Loucy (cell line): ENCODE measurements around the gene AVPR1B.

Experiments used
- H2AFZ ChIP-seq: fragments of 200-600 bp; sonication (generic); 2 replicates; pipeline ENCODE4 v1.6.0; 2016; ENCODE audit warnings: antibody characterized with exemption, mild to moderate bottlenecking, low read length, moderate library complexity
- H3F3A ChIP-seq: fragments of 200-600 bp; 2 replicates; pipeline ENCODE4 v1.6.0; 2016; ENCODE audit warnings: antibody characterized with exemption, low read depth, mild to moderate bottlenecking
- H3K27me3 ChIP-seq: fragments of 200-600 bp; sonication (generic); 2 replicates; pipeline ENCODE4 v1.6.1; 2014; ENCODE audit warnings: low read length, mild to moderate bottlenecking; ENCODE audit not compliant: insufficient read depth, poor library complexity, severe bottlenecking
- H3K36me3 ChIP-seq: fragments of 200-600 bp; sonication (generic); 2 replicates; pipeline ENCODE4 v1.6.1; 2016; ENCODE audit warnings: low read length; ENCODE audit not compliant: insufficient read depth
- H3K4me1 ChIP-seq: fragments of 200-600 bp; sonication (generic); 2 replicates; pipeline ENCODE4 v1.5.1; 2014; ENCODE audit warnings: low read length, mild to moderate bottlenecking; ENCODE audit not compliant: insufficient read depth, poor library complexity, severe bottlenecking
- H3K4me2 ChIP-seq: fragments of 200-600 bp; sonication (generic); 2 replicates; pipeline ENCODE4 v1.6.0; 2014; ENCODE audit warnings: antibody characterized with exemption, low read length, low read depth, mild to moderate bottlenecking; ENCODE audit not compliant: poor library complexity, severe bottlenecking
- H3K4me3 ChIP-seq: fragments of 200-600 bp; sonication (generic); 2 replicates; pipeline ENCODE4 v1.5.1; 2014; ENCODE audit warnings: low read length, mild to moderate bottlenecking, mixed read lengths; ENCODE audit not compliant: poor library complexity, severe bottlenecking
- H3K79me2 ChIP-seq: fragments of 200-600 bp; sonication (generic); 2 replicates; pipeline ENCODE4 v1.6.1; 2014; ENCODE audit warnings: low read length; ENCODE audit not compliant: insufficient read depth
- H3K9ac ChIP-seq: fragments of 200-600 bp; sonication (generic); 2 replicates; pipeline ENCODE4 v1.6.0; 2014; ENCODE audit warnings: mild to moderate bottlenecking, low read depth, low read length, moderate library complexity; ENCODE audit not compliant: poor library complexity, severe bottlenecking
- H3K9me2 ChIP-seq: fragments of 200-600 bp; sonication (generic); replicated peaks from 2 replicates; pipeline ENCODE4 v1.6.1; 2016; ENCODE audit warnings: low read depth, low read length, mixed read lengths
- H3K9me3 ChIP-seq: fragments of 200-600 bp; sonication (generic); 2 replicates; pipeline ENCODE4 v1.6.1; 2014; ENCODE audit warnings: mild to moderate bottlenecking, antibody characterized with exemption, low read length, low read depth; ENCODE audit not compliant: insufficient read depth
- H4K20me1 ChIP-seq: fragments of 200-600 bp; sonication (generic); 2 replicates; pipeline ENCODE4 v1.6.0; 2014; ENCODE audit warnings: antibody characterized with exemption, low read length, mild to moderate bottlenecking; ENCODE audit not compliant: insufficient read depth, poor library complexity, severe bottlenecking
- CTCF ChIP-seq: fragments of 200-600 bp; sonication (generic); conservative IDR thresholded peaks from 2 replicates; pipeline ENCODE4 v1.5.1; 2014; ENCODE audit warnings: mild to moderate bottlenecking, antibody characterized with exemption, low read length
- EZH2phosphoT487 ChIP-seq: fragments of 200-600 bp; IDR thresholded peaks from 2 replicates; pipeline ENCODE4 v1.6.1; 2018; ENCODE audit warnings: antibody characterized with exemption, mild to moderate bottlenecking, moderate library complexity, borderline replicate concordance

The AVPR1B gene

GRCh38 chr1:206128196-206128595, 11.0 kb upstream of the AVPR1B start:
- Histone ChIP-seq H3K4me2 (no peak overlapping the region), H2AFZ (no peak overlapping the region), H3K9me2 (no peaks in the 10 kb centered on the region), H4K20me1 (no peaks in the 10 kb centered on the region), H3K27me3 (no peaks in the 10 kb centered on the region), H3K79me2 (no peaks in the 10 kb centered on the region), H3K4me3 (no peak overlapping the region), H3K36me3 (no peaks in the 10 kb centered on the region), H3K9ac (no peak overlapping the region), H3F3A (no peaks in the 10 kb centered on the region), H3K4me1 (no peaks in the 10 kb centered on the region), H3K9me3 (no peaks in the 10 kb centered on the region)
- TF ChIP-seq CTCF: no peak
- TF ChIP-seq EZH2phosphoT487: no peak

- H3K4me1 ChIP-seq: no peaks in the 10 kb centered on the region
- no peak overlapping the region for H3K4me2 ChIP-seq
- H3K9me3 ChIP-seq: no peaks in the 10 kb centered on the region
- no peaks in the 10 kb centered on the region for H3K79me2 ChIP-seq
- H3K9ac ChIP-seq: no peak overlapping the region
- TF ChIP-seq EZH2phosphoT487: no peak
- H2AFZ ChIP-seq: no peak overlapping the region
- no peaks in the 10 kb centered on the region for H3K9me2 ChIP-seq
- H3K4me3 ChIP-seq: no peak overlapping the region
- no peaks in the 10 kb centered on the region for H3K36me3 ChIP-seq
- H3F3A ChIP-seq: no peaks in the 10 kb centered on the region
- no peaks in the 10 kb centered on the region for H3K27me3 ChIP-seq
- H4K20me1 ChIP-seq: no peaks in the 10 kb centered on the region
Measured at GRCh38 chr1:206127336-206127735, 10.1 kb upstream of the AVPR1B start.

- TF ChIP-seq EZH2phosphoT487 (no peak), CTCF (no peak)
- H3K36me3 ChIP-seq: no peaks in the 10 kb centered on the region
- no peak overlapping the region for H3K9ac ChIP-seq
Measured at GRCh38 chr1:206125346-206125745, 8.2 kb upstream of the AVPR1B start.

GRCh38 chr1:206122686-206123085, 5.5 kb upstream of the AVPR1B start:
- no peaks in the 10 kb centered on the region for H3K79me2 ChIP-seq
- no peaks in the 10 kb centered on the region; the same call in 1 of the 2 replicates for H3K9me3 ChIP-seq
- no peak overlapping the region for H3K4me3 ChIP-seq

More at GRCh38 chr1:206125346-206125745, 8.2 kb upstream of the AVPR1B start:
- H2AFZ ChIP-seq: no peak overlapping the region
- no peaks in the 10 kb centered on the region for H4K20me1 ChIP-seq
- H3K4me2 ChIP-seq: no peak overlapping the region
- H3K4me1 ChIP-seq: no peaks in the 10 kb centered on the region
- no peaks in the 10 kb centered on the region; the same call in 1 of the 2 replicates for H3K9me3 ChIP-seq
- H3F3A ChIP-seq: no peaks in the 10 kb centered on the region
- H3K79me2 ChIP-seq: no peaks in the 10 kb centered on the region
- H3K27me3 ChIP-seq: no peaks in the 10 kb centered on the region
- H3K4me3 ChIP-seq: no peak overlapping the region
- H3K9me2 ChIP-seq: no peaks in the 10 kb centered on the region

More at GRCh38 chr1:206122686-206123085, 5.5 kb upstream of the AVPR1B start:
- Histone ChIP-seq H3K27me3 (no peaks in the 10 kb centered on the region), H4K20me1 (no peaks in the 10 kb centered on the region), H2AFZ (no peak overlapping the region), H3K4me1 (no peaks in the 10 kb centered on the region), H3K9ac (no peak overlapping the region), H3K4me2 (no peak overlapping the region), H3K9me2 (no peaks in the 10 kb centered on the region), H3K36me3 (no peaks in the 10 kb centered on the region), H3F3A (no peaks in the 10 kb centered on the region)
- no peak for TF ChIP-seq CTCF
- TF ChIP-seq EZH2phosphoT487: no peak
